MM.1S (cell line): ENCODE data around the gene FCRL2.

Experiments
- DNase-seq: peaks from one replicate; pipeline ENCODE4 v3.0.0-alpha.2; 2015
- H2AFZ ChIP-seq: fragments of 300-600 bp; sonication (generic); 2 replicates; pipeline ENCODE4 v1.6.0; 2016; ENCODE audit warnings: antibody characterized with exemption, low read length
- H3F3A ChIP-seq: fragments of 300-600 bp; sonication (generic); 2 replicates; pipeline ENCODE4 v1.6.1; 2016; ENCODE audit warnings: mild to moderate bottlenecking, antibody characterized with exemption, low read length, moderate library complexity, mixed read lengths; ENCODE audit not compliant: insufficient read depth
- H3K27ac ChIP-seq: fragments of 300-600 bp; sonication (generic); 2 replicates; pipeline ENCODE4 v1.5.1; 2016; ENCODE audit warnings: mild to moderate bottlenecking, low read length
- H3K27me3 ChIP-seq: fragments of 300-600 bp; sonication (generic); replicated peaks from 2 replicates; pipeline ENCODE4 v1.6.0; 2016; ENCODE audit warnings: low read length; ENCODE audit not compliant: insufficient read depth
- H3K36me3 ChIP-seq: fragments of 300-600 bp; sonication (generic); replicated peaks from 2 replicates; pipeline ENCODE4 v1.6.1; 2016; ENCODE audit warnings: mild to moderate bottlenecking, low read length, mixed read lengths; ENCODE audit not compliant: insufficient read depth
- H3K4me1 ChIP-seq: fragments of 300-600 bp; sonication (generic); 2 replicates; pipeline ENCODE4 v1.6.1; 2016; ENCODE audit warnings: low read length, mixed read lengths
- H3K4me2 ChIP-seq: fragments of 300-600 bp; sonication (generic); 2 replicates; pipeline ENCODE4 v1.6.0; 2016; ENCODE audit warnings: low read depth, low read length
- H3K4me3 ChIP-seq: fragments of 300-600 bp; sonication (generic); 2 replicates; pipeline ENCODE4 v1.5.1; 2016; ENCODE audit warnings: low read length, mixed read lengths
- H3K79me2 ChIP-seq: fragments of 300-600 bp; sonication (generic); 2 replicates; pipeline ENCODE4 v1.6.1; 2016; ENCODE audit warnings: mixed run types, low read length, mixed read lengths
- H3K9ac ChIP-seq: fragments of 300-600 bp; sonication (generic); 2 replicates; pipeline ENCODE4 v1.6.1; 2016; ENCODE audit warnings: low read length, mixed read lengths
- H3K9me2 ChIP-seq: fragments of 300-600 bp; sonication (generic); replicated peaks from 2 replicates; pipeline ENCODE4 v1.6.1; 2016; ENCODE audit warnings: mild to moderate bottlenecking, low read length, mixed read lengths; ENCODE audit not compliant: insufficient read depth
- H3K9me3 ChIP-seq: fragments of 300-600 bp; sonication (generic); replicated peaks from 2 replicates; pipeline ENCODE4 v1.6.1; 2016; ENCODE audit warnings: mild to moderate bottlenecking, low read length, mixed read lengths; ENCODE audit not compliant: insufficient read depth
- H4K20me1 ChIP-seq: fragments of 300-600 bp; sonication (generic); 2 replicates; pipeline ENCODE4 v1.6.1; 2016; ENCODE audit warnings: mild to moderate bottlenecking, low read length, moderate library complexity, mixed read lengths; ENCODE audit not compliant: insufficient read depth
- EZH2 ChIP-seq: fragments of 300-600 bp; sonication (generic); optimal IDR thresholded peaks from 2 replicates; pipeline ENCODE3; 2017; ENCODE audit warnings: low read depth, mild to moderate bottlenecking, antibody characterized with exemption, low read length, mixed read lengths
- EZH2phosphoT487 ChIP-seq: fragments of 300-600 bp; sonication (generic); IDR thresholded peaks from 2 replicates; pipeline ENCODE4 v1.6.1; 2018; ENCODE audit warnings: antibody characterized with exemption, low read length
- TF ChIP-seq, protein P1 (sequence below): fragments of 300-600 bp; sonication (generic); IDR thresholded peaks from 2 replicates; pipeline ENCODE4 v1.5.1; 2016; ENCODE audit warnings: antibody characterized with exemption, low read length, mixed read lengths

Gene FCRL2, protein sequence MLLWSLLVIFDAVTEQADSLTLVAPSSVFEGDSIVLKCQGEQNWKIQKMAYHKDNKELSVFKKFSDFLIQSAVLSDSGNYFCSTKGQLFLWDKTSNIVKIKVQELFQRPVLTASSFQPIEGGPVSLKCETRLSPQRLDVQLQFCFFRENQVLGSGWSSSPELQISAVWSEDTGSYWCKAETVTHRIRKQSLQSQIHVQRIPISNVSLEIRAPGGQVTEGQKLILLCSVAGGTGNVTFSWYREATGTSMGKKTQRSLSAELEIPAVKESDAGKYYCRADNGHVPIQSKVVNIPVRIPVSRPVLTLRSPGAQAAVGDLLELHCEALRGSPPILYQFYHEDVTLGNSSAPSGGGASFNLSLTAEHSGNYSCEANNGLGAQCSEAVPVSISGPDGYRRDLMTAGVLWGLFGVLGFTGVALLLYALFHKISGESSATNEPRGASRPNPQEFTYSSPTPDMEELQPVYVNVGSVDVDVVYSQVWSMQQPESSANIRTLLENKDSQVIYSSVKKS

DNA sequence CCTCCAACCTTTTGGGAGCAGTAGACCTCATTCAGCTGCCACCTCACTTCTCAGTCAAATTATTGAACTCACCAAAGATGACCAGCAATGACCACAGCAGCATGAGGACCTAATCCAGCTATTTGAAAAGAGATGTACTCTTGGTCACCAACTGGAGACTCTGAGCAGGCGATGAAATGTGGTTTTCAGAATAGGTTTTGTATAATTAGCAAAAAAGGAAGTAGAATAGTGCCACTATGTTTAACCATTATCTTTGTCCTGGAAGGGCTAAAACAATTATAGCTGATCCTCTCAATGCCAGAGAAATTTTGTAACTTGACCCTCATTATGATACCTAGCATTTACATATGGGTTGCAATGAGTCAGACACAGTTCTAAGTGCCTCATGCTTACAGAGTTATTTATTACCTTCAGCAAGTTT, at the start of gene FCRL2:
TSS of gene FCRL2 (minus strand) at position 162 of the 421 bp plus-strand sequence. CDS start at position 103, 59 bp downstream.
- no peaks in the 10 kb centered on the region for H4K20me1 ChIP-seq
- no peak within 1 kb of the TSS for H2AFZ ChIP-seq
- H3K4me2 ChIP-seq: no peak within 1 kb of the TSS
- TF ChIP-seq, protein P1, sequence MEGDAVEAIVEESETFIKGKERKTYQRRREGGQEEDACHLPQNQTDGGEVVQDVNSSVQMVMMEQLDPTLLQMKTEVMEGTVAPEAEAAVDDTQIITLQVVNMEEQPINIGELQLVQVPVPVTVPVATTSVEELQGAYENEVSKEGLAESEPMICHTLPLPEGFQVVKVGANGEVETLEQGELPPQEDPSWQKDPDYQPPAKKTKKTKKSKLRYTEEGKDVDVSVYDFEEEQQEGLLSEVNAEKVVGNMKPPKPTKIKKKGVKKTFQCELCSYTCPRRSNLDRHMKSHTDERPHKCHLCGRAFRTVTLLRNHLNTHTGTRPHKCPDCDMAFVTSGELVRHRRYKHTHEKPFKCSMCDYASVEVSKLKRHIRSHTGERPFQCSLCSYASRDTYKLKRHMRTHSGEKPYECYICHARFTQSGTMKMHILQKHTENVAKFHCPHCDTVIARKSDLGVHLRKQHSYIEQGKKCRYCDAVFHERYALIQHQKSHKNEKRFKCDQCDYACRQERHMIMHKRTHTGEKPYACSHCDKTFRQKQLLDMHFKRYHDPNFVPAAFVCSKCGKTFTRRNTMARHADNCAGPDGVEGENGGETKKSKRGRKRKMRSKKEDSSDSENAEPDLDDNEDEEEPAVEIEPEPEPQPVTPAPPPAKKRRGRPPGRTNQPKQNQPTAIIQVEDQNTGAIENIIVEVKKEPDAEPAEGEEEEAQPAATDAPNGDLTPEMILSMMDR: no peak
- TF ChIP-seq EZH2 (no peak), EZH2phosphoT487 (no peak)
- no peaks in the 10 kb centered on the region for H3K79me2 ChIP-seq
- no peaks in the 10 kb centered on the region for H3K36me3 ChIP-seq
- H3K9me2 ChIP-seq: no peaks in the 10 kb centered on the region
- peaks cover 12% of the 10 kb centered on the region; the same call in 1 of the 2 replicates for H3F3A ChIP-seq
- peaks cover 55% of the 10 kb centered on the region for H3K4me1 ChIP-seq
- H3K27ac ChIP-seq: no peak within 1 kb of the TSS
- H3K9ac ChIP-seq: no peak within 1 kb of the TSS
- DNase-seq: peak; percentile 31
- no peaks in the 10 kb centered on the region for H3K27me3 ChIP-seq
- H3K4me3 ChIP-seq: no peak within 1 kb of the TSS
- no peaks in the 10 kb centered on the region for H3K9me3 ChIP-seq

DNA sequence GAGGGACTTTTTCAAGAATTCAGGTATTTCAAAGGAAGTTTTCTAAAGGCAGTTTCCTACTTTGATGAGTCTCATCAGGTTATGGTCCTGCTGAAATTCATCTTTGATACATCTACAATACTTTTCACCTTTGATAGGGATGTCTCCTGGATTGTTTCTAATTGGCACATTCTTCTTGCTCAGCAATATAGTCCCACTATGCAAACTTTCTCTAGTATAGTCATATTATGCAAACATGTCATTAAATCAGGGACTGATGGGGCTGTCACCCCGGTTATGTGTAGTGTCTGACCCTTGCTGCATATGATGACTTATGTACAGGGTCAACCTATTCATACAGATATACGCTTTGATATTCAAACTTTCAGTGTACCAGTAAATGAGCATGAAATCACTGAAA, 43.4 kb upstream of the FCRL2 start:
- Histone ChIP-seq H3K9me3 (no peaks in the 10 kb centered on the region), H3K27me3 (no peaks in the 10 kb centered on the region), H3K4me2 (no peak overlapping the region), H3K4me1 (peaks cover 16% of the 10 kb centered on the region; the same call in 1 of the 2 replicates), H3F3A (no peaks in the 10 kb centered on the region), H3K4me3 (no peak overlapping the region), H3K9ac (no peak overlapping the region), H3K9me2 (no peaks in the 10 kb centered on the region), H3K36me3 (no peaks in the 10 kb centered on the region), H3K27ac (no peak overlapping the region), H2AFZ (no peak overlapping the region), H4K20me1 (no peaks in the 10 kb centered on the region), H3K79me2 (no peaks in the 10 kb centered on the region)
- no peak for TF ChIP-seq EZH2phosphoT487
- TF ChIP-seq, protein P1: no peak
- DNase-seq: no peak

DNA sequence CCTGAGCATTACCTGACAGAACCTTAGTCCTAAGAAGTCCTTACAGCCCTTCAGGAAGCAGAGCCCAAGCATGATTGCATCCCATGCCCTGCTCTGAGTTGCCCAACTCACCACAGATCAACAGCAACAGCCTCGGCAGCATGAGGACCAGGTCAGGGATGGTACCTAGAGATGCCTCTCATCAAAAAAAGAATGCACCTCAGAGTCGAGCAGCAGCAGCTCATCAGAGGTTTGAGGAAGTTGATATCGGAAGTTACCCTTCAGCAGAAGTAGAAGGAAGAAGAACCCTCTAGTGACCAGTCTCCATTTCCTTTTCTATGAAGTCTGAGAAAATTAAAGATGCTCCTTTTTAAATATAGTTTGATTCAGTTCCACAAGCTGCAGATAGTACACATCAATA, 43.0 kb upstream of the FCRL2 start, which contains the start of gene FCRL1:
TSS of gene FCRL1 (minus strand) at position 225 of the 400 bp plus-strand sequence. CDS start at position 142, 83 bp downstream.
- peaks cover 20% of the 10 kb centered on the region; the same call in 1 of the 2 replicates for H3K4me1 ChIP-seq
- no peak within 1 kb of the TSS for H3K4me2 ChIP-seq
- H3K27ac ChIP-seq: no peak within 1 kb of the TSS
- H3K79me2 ChIP-seq: no peaks in the 10 kb centered on the region
- DNase-seq: no peak
- H2AFZ ChIP-seq: 0 out of 2 replicates have a peak within 1 kb of the TSS, but pooled peaks have one; percentile 3
- H3K9ac ChIP-seq: no peak within 1 kb of the TSS
- no peaks in the 10 kb centered on the region for H3F3A ChIP-seq
- H3K4me3 ChIP-seq: no peak within 1 kb of the TSS
- H3K9me2 ChIP-seq: no peaks in the 10 kb centered on the region
- no peaks in the 10 kb centered on the region for H4K20me1 ChIP-seq
- no peak for TF ChIP-seq EZH2
- no peak for TF ChIP-seq EZH2phosphoT487
- TF ChIP-seq, protein P1: no peak
- H3K27me3 ChIP-seq: no peaks in the 10 kb centered on the region
- H3K9me3 ChIP-seq: no peaks in the 10 kb centered on the region
- no peaks in the 10 kb centered on the region for H3K36me3 ChIP-seq
